Stomach (tissue), 4 donors: ENCODE results near the gene RABL6.

Experiments used
- POLR2A ChIP-seq, 4 donors: fragments of 450-650 bp; IDR thresholded peaks; one replicate each; pipeline ENCODE4 v1.6.1; 2016; ENCODE audit warnings: antibody characterized with exemption in 4 of 4, control low read depth in 2 of 4, mild to moderate bottlenecking in 1 of 4, moderate library complexity in 1 of 4
- TF ChIP-seq, protein P1 (sequence below), 7 experiments: fragments of 450-650 bp in 4 of 7; fragments of 200-600 bp in 3 of 7; sonication (generic) in 3 of 7; IDR thresholded peaks; one replicate each; pipeline ENCODE4 v1.5.1; 2016 to 2019; ENCODE audit warnings: antibody characterized with exemption in 7 of 7, control low read depth in 2 of 7, mild to moderate bottlenecking in 1 of 7

DNA sequence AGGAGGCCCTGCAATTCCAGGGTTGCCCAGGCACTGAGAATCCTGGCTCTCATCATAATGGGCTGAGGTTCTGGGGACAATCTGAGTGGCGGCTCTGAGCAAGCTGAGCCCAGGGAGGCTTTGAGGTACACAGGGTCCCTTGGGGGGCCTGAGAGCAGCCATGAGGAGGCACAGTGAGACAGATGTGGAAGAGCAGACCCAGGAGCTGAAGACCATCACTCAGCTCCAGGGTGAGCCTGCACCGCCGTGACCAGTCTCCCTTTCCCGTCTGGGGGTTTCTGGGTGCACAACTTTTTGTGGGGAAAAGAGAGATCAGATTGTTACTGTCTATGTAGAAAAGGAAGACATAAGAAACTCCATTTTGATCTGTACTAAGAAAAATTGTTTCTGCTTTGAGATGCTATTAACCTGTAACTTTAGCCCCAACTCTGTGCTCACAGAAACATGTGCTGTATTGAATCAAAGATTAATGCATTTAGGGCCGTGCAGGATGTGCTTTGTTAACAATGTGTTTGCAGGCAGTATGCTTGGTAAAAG is 11.4 kb upstream of the RABL6 start, which contains the start of gene CCDC183:
- no peak for TF ChIP-seq POLR2A (IDR thresholded peaks at IDR 0.05)
- TF ChIP-seq, protein P1, sequence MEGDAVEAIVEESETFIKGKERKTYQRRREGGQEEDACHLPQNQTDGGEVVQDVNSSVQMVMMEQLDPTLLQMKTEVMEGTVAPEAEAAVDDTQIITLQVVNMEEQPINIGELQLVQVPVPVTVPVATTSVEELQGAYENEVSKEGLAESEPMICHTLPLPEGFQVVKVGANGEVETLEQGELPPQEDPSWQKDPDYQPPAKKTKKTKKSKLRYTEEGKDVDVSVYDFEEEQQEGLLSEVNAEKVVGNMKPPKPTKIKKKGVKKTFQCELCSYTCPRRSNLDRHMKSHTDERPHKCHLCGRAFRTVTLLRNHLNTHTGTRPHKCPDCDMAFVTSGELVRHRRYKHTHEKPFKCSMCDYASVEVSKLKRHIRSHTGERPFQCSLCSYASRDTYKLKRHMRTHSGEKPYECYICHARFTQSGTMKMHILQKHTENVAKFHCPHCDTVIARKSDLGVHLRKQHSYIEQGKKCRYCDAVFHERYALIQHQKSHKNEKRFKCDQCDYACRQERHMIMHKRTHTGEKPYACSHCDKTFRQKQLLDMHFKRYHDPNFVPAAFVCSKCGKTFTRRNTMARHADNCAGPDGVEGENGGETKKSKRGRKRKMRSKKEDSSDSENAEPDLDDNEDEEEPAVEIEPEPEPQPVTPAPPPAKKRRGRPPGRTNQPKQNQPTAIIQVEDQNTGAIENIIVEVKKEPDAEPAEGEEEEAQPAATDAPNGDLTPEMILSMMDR (IDR thresholded peaks at IDR 0.05), result no peak
